ENCODE measurements around the gene VPS8. TPM values are rescaled to one million over a fixed set of nuclear protein-coding genes. Genes with fewer than 3 reads are reported as not detected.

VPS8 gene
- total RNA-seq, 2 donors from 2014 or later = 39.2 to 52.7 TPM

DNA sequence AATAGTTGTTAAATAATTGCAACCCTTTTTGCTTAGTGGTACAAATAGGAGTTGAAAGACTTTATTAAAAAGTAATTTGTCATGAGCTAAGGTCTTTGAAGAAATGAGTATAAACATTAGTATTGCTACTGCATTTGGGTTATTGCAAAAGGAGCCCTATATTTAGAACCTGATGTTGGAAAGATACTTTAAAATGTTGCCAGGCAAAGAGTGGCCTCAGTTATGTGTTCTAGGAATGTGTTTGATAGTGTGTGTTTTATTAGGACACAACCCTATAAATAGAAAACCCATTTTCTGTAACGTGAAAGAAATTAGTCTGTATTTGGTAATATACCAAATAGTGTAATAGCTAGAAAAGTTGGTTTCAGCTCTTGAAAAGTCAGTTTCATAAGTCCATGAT lies 10.7 kb downstream of the VPS8 start:
- H3K36me3 ChIP-seq (replicated peaks in 1 of 2; ENCODE audit: insufficient read depth in 1 of 2, low read depth in 2 of 2) = no peaks in the 10 kb centered on the region
- H3K9me3 ChIP-seq = no peaks in the 10 kb centered on the region
- no peak overlapping the region for H3K27ac ChIP-seq
- peaks cover 9% of the 10 kb centered on the region for H3K4me1 ChIP-seq
- H3K4me3 ChIP-seq = no peak overlapping the region
- DNase-seq (no peak), ATAC-seq (no peak)
- intact Hi-C loops (cut with DNase I) = no loop called here
- 47 to 55% methylated on average over 1 of the region's 1 CpG for WGBS, 2 donors
- H3K27me3 ChIP-seq = no peaks in the 10 kb centered on the region
- no peak for TF ChIP-seq POLR2A (IDR thresholded peaks at IDR 0.05)
- TF ChIP-seq, protein P1, sequence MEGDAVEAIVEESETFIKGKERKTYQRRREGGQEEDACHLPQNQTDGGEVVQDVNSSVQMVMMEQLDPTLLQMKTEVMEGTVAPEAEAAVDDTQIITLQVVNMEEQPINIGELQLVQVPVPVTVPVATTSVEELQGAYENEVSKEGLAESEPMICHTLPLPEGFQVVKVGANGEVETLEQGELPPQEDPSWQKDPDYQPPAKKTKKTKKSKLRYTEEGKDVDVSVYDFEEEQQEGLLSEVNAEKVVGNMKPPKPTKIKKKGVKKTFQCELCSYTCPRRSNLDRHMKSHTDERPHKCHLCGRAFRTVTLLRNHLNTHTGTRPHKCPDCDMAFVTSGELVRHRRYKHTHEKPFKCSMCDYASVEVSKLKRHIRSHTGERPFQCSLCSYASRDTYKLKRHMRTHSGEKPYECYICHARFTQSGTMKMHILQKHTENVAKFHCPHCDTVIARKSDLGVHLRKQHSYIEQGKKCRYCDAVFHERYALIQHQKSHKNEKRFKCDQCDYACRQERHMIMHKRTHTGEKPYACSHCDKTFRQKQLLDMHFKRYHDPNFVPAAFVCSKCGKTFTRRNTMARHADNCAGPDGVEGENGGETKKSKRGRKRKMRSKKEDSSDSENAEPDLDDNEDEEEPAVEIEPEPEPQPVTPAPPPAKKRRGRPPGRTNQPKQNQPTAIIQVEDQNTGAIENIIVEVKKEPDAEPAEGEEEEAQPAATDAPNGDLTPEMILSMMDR (IDR thresholded peaks at IDR 0.05) = no peak

GRCh38 chr3:184823990-184824389 lies 12.0 kb downstream of the VPS8 start:
- no peaks in the 10 kb centered on the region for H3K9me3 ChIP-seq
- WGBS, 2 donors = 81% methylated on average over 4 of the region's 4 CpGs
- no peaks in the 10 kb centered on the region for H3K36me3 ChIP-seq (replicated peaks in 1 of 2; ENCODE audit: insufficient read depth in 1 of 2, low read depth in 2 of 2)
- ATAC-seq (no peak), DNase-seq (no peak)
- peaks cover 9% of the 10 kb centered on the region for H3K4me1 ChIP-seq
- intact Hi-C loops (cut with DNase I) = no loop called here
- no peak overlapping the region for H3K4me3 ChIP-seq
- no peak overlapping the region for H3K27ac ChIP-seq
- no peaks in the 10 kb centered on the region for H3K27me3 ChIP-seq
- TF ChIP-seq POLR2A (IDR thresholded peaks at IDR 0.05) = no peak
- TF ChIP-seq, protein P1 (IDR thresholded peaks at IDR 0.05) = no peak

GRCh38 chr3:184825121-184825820 lies 13.3 kb downstream of the VPS8 start:
- ATAC-seq = no peak
- intact Hi-C loops (cut with DNase I) = no loop called here
- no peak for DNase-seq
- Histone ChIP-seq H3K4me3 (no peak overlapping the region), H3K9me3 (no peaks in the 10 kb centered on the region), H3K4me1 (peaks cover 9% of the 10 kb centered on the region), H3K27ac (no peak overlapping the region), H3K27me3 (no peaks in the 10 kb centered on the region), H3K36me3 (replicated peaks in 1 of 2; ENCODE audit: insufficient read depth in 1 of 2, low read depth in 2 of 2) (no peaks in the 10 kb centered on the region)
- WGBS, 2 donors = 83 to 96% methylated on average over 6 of the region's 6 CpGs
- TF ChIP-seq, protein P1 (IDR thresholded peaks at IDR 0.05) = no peak
- no peak for TF ChIP-seq POLR2A (IDR thresholded peaks at IDR 0.05)

DNA sequence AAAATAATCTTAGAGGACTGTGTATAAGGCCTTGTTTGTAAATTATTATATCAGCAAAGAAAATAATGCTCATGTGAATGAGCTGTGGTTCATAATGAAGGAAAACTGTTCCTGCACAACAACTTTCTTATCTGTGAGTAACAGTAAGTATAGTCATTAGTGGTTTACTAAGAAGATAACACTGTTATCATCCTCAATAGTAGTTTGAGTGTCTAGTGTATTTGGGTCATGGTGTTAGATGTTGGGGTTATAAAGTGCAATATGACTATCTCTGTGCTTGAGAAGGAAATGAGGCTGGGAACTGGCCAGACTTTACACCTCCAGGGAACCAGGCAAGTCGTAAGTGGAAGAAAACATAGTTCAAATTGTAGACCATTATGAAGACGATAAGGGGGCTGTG lies 15.6 kb downstream of the VPS8 start:
- WGBS, 2 donors = 79 to 90% methylated on average over 2 of the region's 2 CpGs
- no peaks in the 10 kb centered on the region for H3K36me3 ChIP-seq (replicated peaks in 1 of 2; ENCODE audit: insufficient read depth in 1 of 2, low read depth in 2 of 2)
- DNase-seq (no peak), ATAC-seq (no peak)
- no peaks in the 10 kb centered on the region for H3K9me3 ChIP-seq
- TF ChIP-seq, protein P1 (IDR thresholded peaks at IDR 0.05) = no peak
- TF ChIP-seq POLR2A (IDR thresholded peaks at IDR 0.05) = no peak
- H3K27me3 ChIP-seq = no peaks in the 10 kb centered on the region
- no peaks in the 10 kb centered on the region for H3K4me1 ChIP-seq
- H3K4me3 ChIP-seq = no peak overlapping the region
- intact Hi-C loops (cut with DNase I) = no loop called here
- no peak overlapping the region for H3K27ac ChIP-seq

DNA sequence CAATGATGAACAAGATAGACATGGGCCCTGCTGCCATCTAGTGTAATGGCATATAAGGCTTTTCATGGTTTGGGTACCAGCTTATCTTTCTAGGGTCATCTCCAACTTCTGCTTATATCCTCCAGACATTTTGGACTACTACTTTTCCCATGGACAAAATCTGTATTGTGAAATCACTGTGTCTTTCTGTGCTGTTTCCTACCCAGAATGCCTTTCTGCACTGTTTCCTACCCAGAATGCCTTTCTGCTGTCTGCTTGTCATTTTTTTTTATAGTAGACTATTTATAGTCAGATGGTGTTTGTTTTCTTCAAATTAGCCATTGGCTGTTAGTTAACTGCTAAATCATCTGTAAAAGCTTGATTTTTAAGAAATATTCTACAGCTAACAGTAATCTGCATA lies 20.1 kb downstream of the VPS8 start:
- no peaks in the 10 kb centered on the region for H3K27me3 ChIP-seq
- intact Hi-C loops (cut with DNase I) = no loop called here
- no peaks in the 10 kb centered on the region for H3K9me3 ChIP-seq
- ATAC-seq (no peak), DNase-seq (no peak)
- TF ChIP-seq, protein P1 (IDR thresholded peaks at IDR 0.05) = no peak
- TF ChIP-seq POLR2A (IDR thresholded peaks at IDR 0.05) = no peak
- H3K4me1 ChIP-seq = no peaks in the 10 kb centered on the region
- H3K36me3 ChIP-seq (replicated peaks in 1 of 2; ENCODE audit: insufficient read depth in 1 of 2, low read depth in 2 of 2) = no peaks in the 10 kb centered on the region
- no peak overlapping the region for H3K27ac ChIP-seq
- H3K4me3 ChIP-seq = no peak overlapping the region

All from body of pancreas (tissue), 4 donors.